GM10266 (cell line): Measurements from ENCODE around the gene AFF3.

Experiments used
- DNase-seq: peaks from one replicate; pipeline ENCODE4 v3.0.0; 2012; ENCODE audit errors: extremely low spot score
- TF ChIP-seq, protein P1 (sequence below): IDR thresholded peaks from 2 replicates; pipeline ENCODE4 v1.5.1; 2012; ENCODE audit warnings: mild to moderate bottlenecking, low read depth; ENCODE audit not compliant: control insufficient read depth, insufficient read depth; ENCODE audit errors: missing control alignments

Gene AFF3

DNA sequence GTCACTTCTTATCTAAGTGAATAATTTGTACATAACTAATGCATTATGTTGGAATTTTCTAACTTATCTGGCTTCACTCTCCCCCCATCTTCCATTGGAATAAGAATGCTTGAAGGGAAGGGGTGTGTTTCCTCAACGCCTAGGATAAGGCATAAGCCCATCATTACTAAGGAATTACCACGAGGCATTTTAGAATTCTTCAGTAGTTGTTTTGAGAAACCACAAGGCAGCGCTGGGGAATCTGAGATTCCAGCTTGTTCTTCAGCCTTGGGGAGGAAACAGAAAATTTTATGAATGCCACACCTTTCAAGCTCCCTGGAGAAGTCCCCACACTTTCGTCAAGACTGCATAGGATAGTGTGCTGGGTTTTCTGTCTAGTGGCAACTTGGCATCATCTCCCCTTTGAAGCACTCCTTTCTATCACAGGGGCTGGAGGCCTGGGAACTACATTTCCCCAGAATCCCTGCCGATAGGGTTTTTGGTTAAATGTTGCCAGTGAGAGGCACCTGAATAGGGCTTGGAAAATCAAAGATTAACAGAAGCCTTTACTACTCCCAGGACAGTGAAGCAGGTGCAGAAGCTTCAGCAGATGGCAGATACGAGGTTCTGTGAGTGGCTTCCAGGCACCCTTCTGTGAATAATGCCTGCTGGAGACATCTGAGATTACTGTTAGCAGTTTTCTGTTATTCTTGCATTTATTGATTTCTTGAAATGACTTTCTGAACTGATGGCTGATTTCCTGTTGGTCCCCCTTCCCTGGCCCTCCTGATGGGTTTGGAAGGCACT lies 459.9 kb downstream of the AFF3 start:
- TF ChIP-seq, protein P1, sequence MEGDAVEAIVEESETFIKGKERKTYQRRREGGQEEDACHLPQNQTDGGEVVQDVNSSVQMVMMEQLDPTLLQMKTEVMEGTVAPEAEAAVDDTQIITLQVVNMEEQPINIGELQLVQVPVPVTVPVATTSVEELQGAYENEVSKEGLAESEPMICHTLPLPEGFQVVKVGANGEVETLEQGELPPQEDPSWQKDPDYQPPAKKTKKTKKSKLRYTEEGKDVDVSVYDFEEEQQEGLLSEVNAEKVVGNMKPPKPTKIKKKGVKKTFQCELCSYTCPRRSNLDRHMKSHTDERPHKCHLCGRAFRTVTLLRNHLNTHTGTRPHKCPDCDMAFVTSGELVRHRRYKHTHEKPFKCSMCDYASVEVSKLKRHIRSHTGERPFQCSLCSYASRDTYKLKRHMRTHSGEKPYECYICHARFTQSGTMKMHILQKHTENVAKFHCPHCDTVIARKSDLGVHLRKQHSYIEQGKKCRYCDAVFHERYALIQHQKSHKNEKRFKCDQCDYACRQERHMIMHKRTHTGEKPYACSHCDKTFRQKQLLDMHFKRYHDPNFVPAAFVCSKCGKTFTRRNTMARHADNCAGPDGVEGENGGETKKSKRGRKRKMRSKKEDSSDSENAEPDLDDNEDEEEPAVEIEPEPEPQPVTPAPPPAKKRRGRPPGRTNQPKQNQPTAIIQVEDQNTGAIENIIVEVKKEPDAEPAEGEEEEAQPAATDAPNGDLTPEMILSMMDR = no peak
- DNase-seq = no peak

GRCh38 chr2:99680946-99681345 lies 461.4 kb downstream of the AFF3 start:
- DNase-seq = no peak
- TF ChIP-seq, protein P1 = no peak

DNA sequence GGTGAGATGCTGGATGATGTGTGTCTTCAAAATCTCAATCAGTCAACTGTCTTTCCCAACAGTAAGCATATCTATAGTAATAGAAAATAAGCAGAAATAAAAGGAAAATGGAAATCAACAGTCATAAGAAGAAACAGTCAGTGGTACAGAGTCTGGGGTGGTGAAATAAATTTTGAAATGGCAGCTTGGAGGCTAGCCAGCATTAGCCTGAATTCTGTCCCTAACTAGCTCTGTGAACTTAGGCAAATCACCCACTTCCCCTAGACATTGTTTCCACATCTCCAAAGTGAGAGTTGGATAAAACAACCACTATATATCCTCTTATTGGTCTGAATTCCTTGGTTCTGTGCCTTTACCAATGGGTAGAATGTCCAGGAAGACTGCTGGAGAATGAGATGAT lies 462.9 kb downstream of the AFF3 start:
- TF ChIP-seq, protein P1 = no peak
- no peak for DNase-seq

GRCh38 chr2:99678625-99679024 lies 463.8 kb downstream of the AFF3 start:
- TF ChIP-seq, protein P1 = no peak
- DNase-seq = no peak

GRCh38 chr2:99677814-99678213 lies 464.6 kb downstream of the AFF3 start:
- DNase-seq = no peak
- TF ChIP-seq, protein P1 = no peak

- TF ChIP-seq, protein P1 = no peak
- DNase-seq = no peak
Measured at GRCh38 chr2:99675130-99675661, 467.2 kb downstream of the AFF3 start.

DNA sequence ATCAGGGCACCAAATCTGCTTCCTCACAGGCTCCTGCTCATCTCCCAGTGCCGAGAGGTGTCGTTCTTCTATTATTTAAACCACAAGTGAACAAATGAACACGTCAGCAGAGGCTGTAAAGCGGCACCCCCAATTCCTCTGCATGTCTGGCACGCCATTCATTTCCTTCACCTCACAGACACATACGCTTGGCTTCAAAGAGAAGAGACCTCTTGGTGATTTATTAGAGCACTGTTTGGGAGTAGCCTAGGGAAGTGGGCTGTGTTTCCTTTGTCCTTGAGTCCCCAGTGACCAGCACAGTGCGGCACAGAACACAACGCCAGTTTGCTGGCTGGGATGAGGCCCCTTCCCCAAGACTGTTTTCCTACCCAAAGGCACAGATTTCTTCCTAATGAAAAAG lies 468.3 kb downstream of the AFF3 start:
- TF ChIP-seq, protein P1 = no peak
- no peak for DNase-seq
